NB4 (cell line): ENCODE results near the gene RAB40B.
A peak's percentile ranks its signal among the peaks of the same experiment; 100 is the strongest.

Source experiments
- MYC ChIP-seq: IDR thresholded peaks from 2 replicates; pipeline ENCODE4 v1.6.1; 2011; ENCODE audit warnings: low read depth, low read length
- POLR2A ChIP-seq: IDR thresholded peaks from 2 replicates; pipeline ENCODE4 v1.6.1; 2011; ENCODE audit warnings: mild to moderate bottlenecking; ENCODE audit not compliant: insufficient read length; ENCODE audit errors: extremely low read depth
- TF ChIP-seq, protein P1 (sequence below): IDR thresholded peaks from one replicate; pipeline ENCODE4 v1.5.1; 2012; ENCODE audit warnings: low read depth, low read length
- TF ChIP-seq, protein P2 (sequence below): IDR thresholded peaks from 2 replicates; pipeline ENCODE4 v1.6.1; 2011; ENCODE audit warnings: low read depth, low read length

DNA sequence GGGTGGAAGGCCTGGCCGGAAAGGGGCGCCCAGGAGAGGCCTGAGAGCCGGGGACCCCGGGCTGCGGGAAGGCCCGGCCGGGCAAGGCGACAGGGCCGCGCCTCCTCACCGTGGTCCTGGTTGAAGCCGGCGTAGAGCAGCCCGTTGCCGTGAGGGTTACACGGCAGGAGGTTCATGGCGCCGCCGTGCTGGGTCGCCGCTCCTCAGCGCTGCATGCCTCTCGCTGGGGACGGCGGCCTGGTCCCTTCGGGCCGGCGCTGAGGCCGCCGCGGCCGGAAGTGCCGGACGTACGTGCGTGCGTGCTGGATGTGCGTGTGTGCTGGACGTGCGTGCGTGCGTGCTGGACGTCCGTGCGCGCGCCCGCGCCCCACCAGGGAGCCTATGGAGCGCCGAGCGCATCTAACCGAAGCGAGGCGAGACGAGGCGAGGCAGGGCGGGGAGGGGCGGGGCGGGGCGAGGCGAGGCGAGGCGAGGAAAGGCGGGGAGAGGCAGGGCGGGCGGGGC is 50.3 kb downstream of the RAB40B start, which contains the start of gene WDR45B:
- TF ChIP-seq, protein P1, sequence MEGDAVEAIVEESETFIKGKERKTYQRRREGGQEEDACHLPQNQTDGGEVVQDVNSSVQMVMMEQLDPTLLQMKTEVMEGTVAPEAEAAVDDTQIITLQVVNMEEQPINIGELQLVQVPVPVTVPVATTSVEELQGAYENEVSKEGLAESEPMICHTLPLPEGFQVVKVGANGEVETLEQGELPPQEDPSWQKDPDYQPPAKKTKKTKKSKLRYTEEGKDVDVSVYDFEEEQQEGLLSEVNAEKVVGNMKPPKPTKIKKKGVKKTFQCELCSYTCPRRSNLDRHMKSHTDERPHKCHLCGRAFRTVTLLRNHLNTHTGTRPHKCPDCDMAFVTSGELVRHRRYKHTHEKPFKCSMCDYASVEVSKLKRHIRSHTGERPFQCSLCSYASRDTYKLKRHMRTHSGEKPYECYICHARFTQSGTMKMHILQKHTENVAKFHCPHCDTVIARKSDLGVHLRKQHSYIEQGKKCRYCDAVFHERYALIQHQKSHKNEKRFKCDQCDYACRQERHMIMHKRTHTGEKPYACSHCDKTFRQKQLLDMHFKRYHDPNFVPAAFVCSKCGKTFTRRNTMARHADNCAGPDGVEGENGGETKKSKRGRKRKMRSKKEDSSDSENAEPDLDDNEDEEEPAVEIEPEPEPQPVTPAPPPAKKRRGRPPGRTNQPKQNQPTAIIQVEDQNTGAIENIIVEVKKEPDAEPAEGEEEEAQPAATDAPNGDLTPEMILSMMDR: no peak
- peak; percentile 88 for TF ChIP-seq POLR2A
- TF ChIP-seq, protein P2, sequence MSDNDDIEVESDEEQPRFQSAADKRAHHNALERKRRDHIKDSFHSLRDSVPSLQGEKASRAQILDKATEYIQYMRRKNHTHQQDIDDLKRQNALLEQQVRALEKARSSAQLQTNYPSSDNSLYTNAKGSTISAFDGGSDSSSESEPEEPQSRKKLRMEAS: peak; percentile 76
- peak; percentile 89 for TF ChIP-seq MYC
